ENCODE data around the gene PRKAR2B.

DNA sequence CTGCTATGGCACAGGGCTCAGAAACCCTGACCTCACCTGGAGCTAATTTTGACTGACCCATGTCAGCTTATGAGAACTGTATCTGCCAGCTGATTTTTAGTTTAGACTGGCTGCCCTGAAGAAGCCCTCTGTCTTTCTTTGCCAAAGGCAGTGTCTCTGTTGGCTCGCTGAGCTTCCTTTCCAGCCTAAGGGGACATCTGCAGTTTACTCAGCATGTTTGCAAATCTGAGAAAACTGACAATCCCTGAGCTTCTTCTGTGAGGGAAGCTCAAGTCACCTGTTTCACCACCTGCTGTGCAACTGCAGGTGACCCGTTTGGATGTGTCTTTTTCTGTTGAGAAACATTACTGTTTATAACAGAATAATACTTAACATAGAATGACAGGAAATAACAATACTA, 46.0 kb downstream of the PRKAR2B start:
- TF ChIP-seq POLR2AphosphoS5 (IDR thresholded peaks at IDR 0.05) (no peak), POLR2A (IDR thresholded peaks at IDR 0.05) (no peak)

All from spleen (tissue), 3 donors.